ENCODE measurements around the gene STK38L.

DNA sequence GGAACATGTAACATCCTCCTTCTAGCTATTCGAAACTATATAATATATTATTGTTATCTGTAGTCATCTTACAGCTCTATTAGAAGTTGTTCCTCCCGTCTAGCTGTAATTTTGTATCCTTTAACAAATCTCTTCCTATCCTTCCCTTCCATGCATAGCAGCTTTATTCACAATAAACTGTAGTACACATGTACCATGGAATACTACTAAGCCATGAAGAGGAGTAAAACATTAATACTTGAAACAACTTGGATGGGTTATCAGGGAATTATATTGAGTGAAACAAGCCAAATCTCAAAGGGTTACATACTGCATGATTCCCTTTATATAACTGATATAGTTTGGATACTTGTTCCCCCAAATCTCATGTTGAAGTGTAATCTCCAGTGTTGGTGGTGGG is 33.9 kb upstream of the STK38L start:
- TF ChIP-seq, protein P1, sequence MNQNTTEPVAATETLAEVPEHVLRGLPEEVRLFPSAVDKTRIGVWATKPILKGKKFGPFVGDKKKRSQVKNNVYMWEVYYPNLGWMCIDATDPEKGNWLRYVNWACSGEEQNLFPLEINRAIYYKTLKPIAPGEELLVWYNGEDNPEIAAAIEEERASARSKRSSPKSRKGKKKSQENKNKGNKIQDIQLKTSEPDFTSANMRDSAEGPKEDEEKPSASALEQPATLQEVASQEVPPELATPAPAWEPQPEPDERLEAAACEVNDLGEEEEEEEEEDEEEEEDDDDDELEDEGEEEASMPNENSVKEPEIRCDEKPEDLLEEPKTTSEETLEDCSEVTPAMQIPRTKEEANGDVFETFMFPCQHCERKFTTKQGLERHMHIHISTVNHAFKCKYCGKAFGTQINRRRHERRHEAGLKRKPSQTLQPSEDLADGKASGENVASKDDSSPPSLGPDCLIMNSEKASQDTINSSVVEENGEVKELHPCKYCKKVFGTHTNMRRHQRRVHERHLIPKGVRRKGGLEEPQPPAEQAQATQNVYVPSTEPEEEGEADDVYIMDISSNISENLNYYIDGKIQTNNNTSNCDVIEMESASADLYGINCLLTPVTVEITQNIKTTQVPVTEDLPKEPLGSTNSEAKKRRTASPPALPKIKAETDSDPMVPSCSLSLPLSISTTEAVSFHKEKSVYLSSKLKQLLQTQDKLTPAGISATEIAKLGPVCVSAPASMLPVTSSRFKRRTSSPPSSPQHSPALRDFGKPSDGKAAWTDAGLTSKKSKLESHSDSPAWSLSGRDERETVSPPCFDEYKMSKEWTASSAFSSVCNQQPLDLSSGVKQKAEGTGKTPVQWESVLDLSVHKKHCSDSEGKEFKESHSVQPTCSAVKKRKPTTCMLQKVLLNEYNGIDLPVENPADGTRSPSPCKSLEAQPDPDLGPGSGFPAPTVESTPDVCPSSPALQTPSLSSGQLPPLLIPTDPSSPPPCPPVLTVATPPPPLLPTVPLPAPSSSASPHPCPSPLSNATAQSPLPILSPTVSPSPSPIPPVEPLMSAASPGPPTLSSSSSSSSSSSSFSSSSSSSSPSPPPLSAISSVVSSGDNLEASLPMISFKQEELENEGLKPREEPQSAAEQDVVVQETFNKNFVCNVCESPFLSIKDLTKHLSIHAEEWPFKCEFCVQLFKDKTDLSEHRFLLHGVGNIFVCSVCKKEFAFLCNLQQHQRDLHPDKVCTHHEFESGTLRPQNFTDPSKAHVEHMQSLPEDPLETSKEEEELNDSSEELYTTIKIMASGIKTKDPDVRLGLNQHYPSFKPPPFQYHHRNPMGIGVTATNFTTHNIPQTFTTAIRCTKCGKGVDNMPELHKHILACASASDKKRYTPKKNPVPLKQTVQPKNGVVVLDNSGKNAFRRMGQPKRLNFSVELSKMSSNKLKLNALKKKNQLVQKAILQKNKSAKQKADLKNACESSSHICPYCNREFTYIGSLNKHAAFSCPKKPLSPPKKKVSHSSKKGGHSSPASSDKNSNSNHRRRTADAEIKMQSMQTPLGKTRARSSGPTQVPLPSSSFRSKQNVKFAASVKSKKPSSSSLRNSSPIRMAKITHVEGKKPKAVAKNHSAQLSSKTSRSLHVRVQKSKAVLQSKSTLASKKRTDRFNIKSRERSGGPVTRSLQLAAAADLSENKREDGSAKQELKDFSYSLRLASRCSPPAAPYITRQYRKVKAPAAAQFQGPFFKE (tag by site-specific recombination; IDR thresholded peaks at IDR 0.05; ENCODE audit: borderline replicate concordance): no peak
- TF ChIP-seq, protein P2, sequence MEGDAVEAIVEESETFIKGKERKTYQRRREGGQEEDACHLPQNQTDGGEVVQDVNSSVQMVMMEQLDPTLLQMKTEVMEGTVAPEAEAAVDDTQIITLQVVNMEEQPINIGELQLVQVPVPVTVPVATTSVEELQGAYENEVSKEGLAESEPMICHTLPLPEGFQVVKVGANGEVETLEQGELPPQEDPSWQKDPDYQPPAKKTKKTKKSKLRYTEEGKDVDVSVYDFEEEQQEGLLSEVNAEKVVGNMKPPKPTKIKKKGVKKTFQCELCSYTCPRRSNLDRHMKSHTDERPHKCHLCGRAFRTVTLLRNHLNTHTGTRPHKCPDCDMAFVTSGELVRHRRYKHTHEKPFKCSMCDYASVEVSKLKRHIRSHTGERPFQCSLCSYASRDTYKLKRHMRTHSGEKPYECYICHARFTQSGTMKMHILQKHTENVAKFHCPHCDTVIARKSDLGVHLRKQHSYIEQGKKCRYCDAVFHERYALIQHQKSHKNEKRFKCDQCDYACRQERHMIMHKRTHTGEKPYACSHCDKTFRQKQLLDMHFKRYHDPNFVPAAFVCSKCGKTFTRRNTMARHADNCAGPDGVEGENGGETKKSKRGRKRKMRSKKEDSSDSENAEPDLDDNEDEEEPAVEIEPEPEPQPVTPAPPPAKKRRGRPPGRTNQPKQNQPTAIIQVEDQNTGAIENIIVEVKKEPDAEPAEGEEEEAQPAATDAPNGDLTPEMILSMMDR (tag by site-specific recombination; IDR thresholded peaks at IDR 0.05): no peak
- TF ChIP-seq, protein P3, sequence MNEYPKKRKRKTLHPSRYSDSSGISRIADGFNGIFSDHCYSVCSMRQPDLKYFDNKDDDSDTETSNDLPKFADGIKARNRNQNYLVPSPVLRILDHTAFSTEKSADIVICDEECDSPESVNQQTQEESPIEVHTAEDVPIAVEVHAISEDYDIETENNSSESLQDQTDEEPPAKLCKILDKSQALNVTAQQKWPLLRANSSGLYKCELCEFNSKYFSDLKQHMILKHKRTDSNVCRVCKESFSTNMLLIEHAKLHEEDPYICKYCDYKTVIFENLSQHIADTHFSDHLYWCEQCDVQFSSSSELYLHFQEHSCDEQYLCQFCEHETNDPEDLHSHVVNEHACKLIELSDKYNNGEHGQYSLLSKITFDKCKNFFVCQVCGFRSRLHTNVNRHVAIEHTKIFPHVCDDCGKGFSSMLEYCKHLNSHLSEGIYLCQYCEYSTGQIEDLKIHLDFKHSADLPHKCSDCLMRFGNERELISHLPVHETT (tag by site-specific recombination; IDR thresholded peaks at IDR 0.05): no peak
- TF ChIP-seq ZNF768 (tag by site-specific recombination; IDR thresholded peaks at IDR 0.05): no peak
- TF ChIP-seq, protein P4, sequence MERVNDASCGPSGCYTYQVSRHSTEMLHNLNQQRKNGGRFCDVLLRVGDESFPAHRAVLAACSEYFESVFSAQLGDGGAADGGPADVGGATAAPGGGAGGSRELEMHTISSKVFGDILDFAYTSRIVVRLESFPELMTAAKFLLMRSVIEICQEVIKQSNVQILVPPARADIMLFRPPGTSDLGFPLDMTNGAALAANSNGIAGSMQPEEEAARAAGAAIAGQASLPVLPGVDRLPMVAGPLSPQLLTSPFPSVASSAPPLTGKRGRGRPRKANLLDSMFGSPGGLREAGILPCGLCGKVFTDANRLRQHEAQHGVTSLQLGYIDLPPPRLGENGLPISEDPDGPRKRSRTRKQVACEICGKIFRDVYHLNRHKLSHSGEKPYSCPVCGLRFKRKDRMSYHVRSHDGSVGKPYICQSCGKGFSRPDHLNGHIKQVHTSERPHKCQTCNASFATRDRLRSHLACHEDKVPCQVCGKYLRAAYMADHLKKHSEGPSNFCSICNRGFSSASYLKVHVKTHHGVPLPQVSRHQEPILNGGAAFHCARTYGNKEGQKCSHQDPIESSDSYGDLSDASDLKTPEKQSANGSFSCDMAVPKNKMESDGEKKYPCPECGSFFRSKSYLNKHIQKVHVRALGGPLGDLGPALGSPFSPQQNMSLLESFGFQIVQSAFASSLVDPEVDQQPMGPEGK (tag by site-specific recombination; IDR thresholded peaks at IDR 0.05): no peak
